Inflammatory macrophage treated with lipopolysaccharide for 4 hours (primary cell): Measurements from ENCODE around the gene RAB3IL1.

Experiments
- DNase-seq: peaks from one replicate; pipeline ENCODE4 v3.0.0-alpha.2; 2020

The RAB3IL1 gene

DNA sequence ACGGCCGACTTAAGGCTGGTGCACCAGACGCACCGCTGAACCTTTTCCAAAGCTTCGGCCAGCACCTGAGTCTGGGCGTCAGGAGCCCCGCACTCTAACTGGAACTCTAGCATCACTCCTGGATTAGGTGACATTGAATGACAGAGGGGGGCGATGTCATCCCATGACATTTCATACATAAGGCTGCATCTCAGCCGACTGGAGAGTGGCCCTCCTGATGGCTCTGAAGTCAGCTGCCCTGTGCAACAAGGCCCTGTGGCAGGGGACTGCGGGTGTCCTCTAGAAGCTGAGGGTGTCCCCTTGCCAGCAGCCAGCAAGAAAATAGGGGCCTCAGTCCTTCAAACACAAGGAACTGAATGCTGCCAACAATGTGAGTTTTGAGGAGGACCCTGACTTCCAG lies 16.0 kb downstream of the RAB3IL1 start:
- no peak for DNase-seq

DNA sequence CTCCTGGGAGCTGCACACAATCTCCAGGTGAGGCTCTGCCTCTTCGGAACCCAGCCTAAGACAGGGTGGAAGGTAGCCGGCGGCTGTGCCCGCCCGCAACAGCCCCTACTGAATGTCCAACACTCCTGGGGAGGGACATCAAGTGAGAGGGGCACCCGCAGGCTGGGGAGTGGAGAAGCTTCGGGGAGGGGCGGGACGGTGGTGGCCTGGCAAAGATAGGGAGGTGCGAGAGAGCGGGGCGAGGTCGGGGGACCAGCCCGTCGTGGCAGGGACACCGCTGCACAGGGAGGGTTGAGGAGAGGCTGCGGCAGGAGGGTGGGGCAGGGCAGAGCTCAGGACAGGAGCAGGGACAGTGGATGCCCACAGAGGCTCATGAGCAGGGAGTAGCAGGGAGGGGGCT lies 17.1 kb downstream of the RAB3IL1 start:
- no peak for DNase-seq

DNA sequence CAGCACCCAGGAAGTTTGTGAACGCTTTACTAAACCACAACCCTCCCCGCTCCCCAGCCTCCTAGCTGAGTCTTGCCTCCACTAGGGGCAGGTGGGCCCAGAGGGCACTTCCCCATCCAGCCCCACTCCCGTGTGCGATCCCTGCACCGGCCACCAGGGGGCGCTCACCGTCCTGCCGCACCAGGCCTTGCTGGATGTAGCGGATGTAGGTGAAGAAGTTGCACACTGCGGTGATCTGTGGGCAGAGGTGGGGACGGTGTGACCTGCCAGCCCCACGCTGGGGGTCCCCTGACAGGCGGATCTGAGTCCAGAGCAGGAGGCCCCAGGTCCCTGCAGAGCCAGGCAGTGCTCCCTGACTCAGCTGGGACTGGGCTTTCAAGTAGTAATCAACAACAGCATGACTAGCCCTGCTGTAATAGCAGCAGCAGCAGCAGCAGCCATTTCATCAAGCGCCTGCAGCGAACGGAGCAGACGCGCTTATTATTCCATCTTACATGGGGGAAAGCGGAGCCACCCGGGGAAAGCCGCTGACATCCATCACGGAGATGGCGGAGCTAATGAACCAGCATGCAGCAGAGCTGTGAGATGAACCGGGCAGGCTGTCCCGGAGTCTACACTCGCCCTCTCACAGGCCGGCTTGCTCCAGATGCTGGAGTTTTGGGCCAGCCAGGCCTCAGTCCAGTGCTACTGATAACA lies 18.1 kb downstream of the RAB3IL1 start:
- DNase-seq, result peak; percentile 77

- no peak for DNase-seq
Measured at GRCh38 chr11:61898247-61898582, 19.2 kb downstream of the RAB3IL1 start.

- peak; percentile 64 for DNase-seq
Measured at GRCh38 chr11:61897387-61898246, 19.7 kb downstream of the RAB3IL1 start.

DNA sequence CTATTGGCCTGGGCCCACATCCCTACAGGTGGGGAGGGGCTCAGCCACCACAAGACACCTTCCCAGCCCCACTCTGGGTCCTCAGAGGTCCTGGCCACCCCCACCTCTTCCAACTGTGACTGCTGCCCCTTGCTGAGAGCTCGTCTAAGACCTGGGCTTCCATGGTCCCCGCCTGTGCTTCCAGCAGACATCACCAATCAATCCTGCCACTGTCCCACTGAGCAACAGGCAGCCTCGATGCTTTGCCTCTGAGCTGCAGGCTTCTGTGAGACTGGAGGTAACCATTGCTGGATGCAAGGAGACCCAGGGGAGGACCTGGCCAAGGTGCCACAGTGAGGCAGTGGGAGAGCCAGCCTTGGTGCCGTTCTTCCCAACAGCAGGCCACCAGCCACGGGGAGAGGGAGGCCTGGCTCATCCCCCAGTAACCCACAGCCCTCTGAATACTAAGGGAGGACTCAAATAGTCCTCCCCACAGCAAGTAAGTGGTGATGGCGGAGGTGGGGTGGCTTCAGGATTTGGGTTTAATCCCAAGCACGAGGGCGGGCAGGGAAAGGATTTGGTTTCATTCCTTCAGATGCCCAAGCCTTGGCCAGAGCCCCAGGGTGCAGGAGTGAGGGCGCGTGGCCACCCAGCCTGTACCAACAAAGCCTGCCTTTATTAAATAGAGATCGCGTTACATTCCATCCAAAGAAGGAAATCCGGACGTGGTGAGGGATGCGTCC lies 20.5 kb downstream of the RAB3IL1 start:
- DNase-seq, result no peak

DNA sequence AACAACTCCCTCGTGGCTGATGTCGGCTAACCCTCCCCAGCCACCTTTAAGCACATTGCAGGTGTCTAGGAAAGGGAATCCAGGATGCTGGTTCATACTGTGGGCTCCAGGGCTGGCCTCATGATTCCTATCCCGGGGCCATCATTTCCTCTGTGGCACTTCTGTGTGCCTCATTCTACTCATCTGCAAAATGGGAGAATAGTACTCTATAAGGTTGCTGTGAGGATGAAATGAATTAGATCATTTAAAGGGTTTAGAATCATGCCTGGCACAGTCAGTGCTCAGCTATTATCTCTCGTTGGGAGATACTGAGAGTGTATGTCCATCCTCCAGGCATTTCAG lies 21.7 kb downstream of the RAB3IL1 start:
- DNase-seq, result no peak

DNA sequence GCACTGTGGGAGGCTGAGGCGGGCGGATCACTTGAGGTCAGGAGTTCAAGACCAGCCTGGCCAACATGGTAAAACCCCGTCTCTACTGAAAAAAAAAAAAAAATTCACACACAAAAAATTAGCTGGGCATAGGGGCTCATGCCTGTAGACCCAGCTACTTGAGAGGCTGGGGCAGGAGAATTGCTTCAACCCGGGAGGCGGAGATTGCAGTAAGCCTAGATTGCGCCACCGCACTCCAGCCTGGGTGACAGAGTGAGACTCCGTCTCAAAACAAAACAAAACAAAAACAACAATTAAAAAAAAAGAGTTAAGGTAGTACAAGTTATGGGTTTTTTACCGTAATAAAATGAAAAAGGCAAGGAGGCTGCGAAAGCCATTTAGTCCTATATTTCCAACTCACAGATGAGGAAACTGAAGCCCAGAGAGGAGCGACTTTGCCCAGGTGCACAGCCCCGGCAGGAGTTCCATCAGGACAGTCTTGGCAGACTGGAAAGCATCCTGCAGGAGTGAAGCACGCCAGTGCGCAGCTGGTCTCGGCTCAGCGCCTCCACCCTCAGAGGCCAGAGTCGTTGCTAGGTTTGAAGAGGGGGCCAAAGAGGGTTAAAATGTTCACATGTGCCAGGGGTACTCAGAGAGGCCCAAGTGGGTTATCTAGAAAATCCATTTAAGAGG lies 22.2 kb downstream of the RAB3IL1 start:
- DNase-seq, result peak; percentile 32

DNA sequence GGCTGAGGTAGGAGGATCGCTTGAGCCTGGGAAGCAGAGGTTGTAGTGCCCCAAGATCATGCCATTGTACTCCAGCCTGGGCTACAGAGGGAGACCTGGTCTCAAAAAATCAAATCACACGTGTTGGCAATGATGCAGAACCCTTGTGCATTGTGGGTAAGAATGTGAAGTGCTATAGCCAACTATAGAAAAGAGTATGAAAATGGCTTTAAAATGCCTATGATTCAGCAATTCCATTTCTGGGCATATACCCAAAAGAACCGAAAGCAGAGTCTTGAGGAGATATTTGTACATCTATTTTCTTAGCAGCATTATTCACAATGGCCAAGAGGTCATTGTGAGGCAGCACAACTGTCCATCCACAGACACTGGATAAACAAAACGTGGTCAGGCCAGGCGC lies 23.4 kb downstream of the RAB3IL1 start:
- peak; percentile 35 for DNase-seq

- DNase-seq, result no peak
Measured at GRCh38 chr11:61892085-61892370, 25.3 kb downstream of the RAB3IL1 start.

- peak; percentile 70 for DNase-seq
Measured at GRCh38 chr11:61891331-61892084, 25.9 kb downstream of the RAB3IL1 start, which contains the start of gene FADS3. FADS3 (minus strand) TSS chr11:61891545; CDS start chr11:61891381, 164 bp downstream.

DNA sequence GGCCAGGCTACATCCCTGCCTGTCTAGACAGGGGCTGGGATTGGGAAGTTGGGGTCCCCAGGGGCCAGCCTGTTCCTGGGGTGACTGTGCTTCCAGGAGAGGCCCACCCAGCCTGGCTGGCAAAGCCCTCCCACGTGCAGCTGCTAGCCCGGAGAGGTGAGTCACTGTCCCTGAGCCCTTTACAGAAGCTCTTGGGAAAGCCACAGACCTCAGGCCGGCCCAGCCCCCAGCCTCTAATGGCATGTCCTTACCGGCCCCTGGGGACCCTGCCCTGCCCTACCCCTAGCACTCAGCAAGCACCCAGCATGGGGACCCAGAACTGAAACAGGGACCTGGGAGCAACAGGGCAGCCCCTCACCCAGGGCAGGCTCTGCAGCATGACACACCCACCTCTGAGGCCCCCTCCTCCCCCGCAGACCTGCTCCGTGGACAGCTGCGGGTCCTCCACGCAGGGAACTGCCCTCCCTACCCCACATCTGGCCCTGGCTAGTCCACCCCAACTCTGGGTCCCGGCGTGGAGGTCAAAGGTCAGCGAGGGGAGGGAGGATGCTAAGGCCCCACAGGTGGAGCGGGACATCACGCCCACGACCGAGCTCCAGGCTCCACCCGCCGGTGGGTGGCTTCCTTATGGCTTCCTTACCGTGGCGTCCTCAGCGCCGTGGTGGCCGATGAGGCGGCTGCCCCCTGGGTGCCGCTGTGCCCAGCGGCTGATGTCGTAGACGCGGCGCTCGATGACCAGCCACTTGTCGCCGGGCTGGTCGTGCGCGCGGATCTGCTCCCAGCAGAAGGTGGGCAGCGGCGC lies 26.6 kb downstream of the RAB3IL1 start:
- DNase-seq, result peak; percentile 63

DNA sequence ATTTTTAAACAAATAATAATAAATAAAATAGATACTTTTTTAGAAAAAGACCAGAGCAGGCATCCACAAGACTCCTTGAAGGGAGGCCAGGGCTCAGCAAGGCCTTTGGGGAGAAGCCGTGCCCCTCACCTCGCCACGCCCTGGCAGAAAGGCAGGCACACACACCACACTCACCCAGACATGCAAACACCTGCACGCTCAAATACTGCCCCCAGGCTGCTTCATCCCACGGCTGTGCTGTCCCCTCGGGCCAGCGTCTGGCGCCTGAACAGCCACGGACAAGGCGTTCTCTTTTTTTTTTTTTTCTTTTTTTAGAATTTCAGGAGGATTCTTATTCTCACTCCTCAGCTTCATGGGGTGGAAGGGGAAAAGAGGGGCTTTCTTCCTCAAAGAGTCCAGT lies 27.5 kb downstream of the RAB3IL1 start:
- DNase-seq, result no peak

GRCh38 chr11:61888590-61888989 lies 28.8 kb downstream of the RAB3IL1 start:
- DNase-seq, result no peak

- no peak for DNase-seq
Measured at GRCh38 chr11:61887839-61888494, 29.4 kb downstream of the RAB3IL1 start.

GRCh38 chr11:61886643-61887042 lies 30.7 kb downstream of the RAB3IL1 start:
- DNase-seq, result no peak

DNA sequence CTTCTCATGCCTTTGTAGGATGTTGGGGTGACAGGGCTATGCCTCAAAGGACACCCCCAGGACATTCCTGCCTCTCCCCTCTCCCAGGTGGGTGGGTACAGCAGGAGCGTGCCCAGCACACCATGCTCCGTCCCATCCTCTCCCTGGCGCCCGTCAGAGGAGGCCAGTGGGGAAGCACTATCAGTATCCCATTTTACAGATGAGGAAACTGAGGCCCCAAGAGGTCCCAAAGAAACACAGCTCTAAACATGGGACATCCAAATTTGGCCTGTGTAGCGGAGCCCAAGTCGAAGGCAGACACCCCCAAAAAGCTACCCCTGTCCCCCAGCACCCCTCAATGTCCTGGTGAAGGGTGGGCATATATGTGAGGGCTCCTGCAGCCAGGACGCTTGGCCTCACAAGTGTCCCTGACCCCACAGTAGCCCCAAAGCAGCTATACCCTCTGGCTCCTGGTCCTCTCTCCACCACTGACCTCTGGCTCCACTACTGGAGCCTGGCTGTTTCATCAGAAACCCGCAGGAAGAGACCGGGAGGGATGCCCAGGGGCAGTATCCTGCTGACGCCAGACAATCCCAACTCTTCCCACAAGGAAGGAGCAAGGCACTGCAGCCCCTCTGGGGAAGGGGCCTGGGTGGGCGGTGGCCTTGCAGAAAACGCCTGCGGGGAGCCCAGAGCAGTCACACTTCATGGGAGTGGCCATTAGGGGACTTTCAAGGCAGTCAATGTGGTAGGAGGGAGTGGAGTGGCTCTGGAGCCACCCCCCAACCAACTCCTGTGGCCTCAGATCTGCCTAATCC lies 31.4 kb downstream of the RAB3IL1 start:
- no peak for DNase-seq

DNA sequence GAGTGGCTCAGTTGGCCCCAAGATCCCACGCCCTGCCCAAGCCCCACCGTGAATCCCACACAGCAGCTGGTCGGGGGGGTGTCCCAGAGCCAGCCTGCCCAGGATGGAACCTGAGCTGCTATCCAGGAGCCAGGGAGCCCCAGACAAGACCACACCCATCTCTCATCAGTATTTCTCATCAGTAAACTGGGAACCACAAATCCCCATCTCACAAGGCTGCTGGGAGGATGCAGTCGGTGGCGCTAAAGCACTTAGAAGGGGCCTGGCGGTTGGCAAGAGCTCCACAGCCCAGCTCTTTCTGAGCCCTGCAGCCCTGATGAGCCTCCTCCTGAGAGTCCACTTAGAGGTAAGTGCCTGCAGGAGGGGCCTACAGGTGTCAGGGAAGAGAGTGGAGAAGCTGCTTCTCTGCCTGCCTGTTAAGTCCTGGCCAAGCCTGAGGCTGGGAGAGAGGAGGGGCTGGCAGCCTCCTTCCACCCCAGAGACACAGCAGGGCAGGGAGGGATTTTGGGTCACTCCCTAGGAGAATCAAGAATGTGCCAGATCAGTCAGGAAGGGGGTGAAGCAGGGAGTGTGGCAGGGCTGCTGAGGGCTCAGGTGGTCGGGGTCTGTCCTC lies 32.1 kb downstream of the RAB3IL1 start:
- no peak for DNase-seq

DNA sequence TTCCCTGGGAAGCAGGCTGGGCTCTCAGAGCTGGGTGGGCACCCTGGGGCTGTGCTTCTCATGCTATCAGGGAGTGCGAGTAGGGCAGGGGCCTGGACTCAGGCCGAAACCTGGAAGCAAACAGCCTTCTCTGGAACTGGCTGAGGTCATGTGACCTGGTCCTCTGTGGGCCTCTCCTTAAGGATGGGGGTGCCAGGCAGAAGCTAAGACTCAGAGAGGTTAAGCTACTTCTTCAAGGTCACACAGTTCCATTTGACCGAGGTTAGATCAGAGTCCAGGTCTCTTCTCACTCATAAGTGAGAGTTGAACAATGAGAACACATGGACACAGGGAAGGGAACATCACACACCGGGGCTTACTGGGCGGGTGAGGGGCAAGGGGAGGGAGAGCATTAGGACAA lies 33.4 kb downstream of the RAB3IL1 start:
- no peak for DNase-seq

DNA sequence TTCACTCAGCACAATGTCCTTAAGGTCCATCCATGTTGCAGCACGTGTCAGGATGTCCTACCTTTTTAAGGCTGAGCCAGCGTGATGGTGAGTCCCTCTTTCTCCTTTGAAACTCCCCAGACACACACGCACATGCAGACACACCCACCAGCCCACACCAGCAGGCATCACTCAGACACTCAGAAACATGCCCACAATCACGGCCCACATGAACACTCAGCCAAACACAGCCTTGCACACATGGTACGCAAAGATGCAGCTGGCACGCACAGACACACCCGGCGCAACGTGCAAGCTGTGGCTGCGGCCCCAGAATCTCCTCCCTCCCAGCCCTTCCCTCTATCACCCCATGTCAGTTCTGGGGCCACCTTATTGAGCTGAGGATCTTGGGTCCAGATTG lies 34.0 kb downstream of the RAB3IL1 start:
- DNase-seq, result no peak
